NCI-H1930 (cell line): ENCODE data around the gene KRTAP29-1.
A peak's percentile ranks its signal among the peaks of the same experiment; 100 is the strongest.
"Not testable (repeated sequence)": the region's sequence is repeated elsewhere in the genome, so short reads cannot be mapped to it uniquely, and the experiment has no call there.

Experiments
- DNase-seq, 2 experiments: peaks; one replicate each; lab custom pipeline; 2025; lab: John Stamatoyannopoulos, UW

Gene KRTAP29-1

GRCh38 chr17:41301916-41302901, at the start of gene KRTAP29-1:
Gene KRTAP29-1, minus strand, starts transcription at chr17:41302851. Its CDS starts 0 bp downstream, at chr17:41302851.
- DNase-seq = no peak

DNA sequence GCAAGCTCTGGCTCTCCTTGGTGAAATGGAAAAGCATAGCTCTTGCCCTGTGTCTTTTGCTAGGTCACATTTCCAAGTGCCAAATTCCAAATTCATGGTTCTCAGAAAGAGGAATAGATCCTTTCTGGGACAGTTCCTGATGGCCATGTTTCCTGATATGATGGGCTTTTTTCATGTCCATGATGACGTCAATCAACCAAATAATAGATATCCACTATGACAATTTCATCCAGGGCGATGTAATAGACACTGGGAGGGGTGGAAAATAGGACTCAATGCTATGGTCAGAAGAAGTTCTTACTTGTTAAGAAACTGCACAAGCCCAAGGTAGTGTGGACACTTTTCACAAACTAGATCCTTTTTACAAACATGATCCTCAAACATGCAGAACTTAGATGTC, 48.5 kb upstream of the KRTAP29-1 start:
- DNase-seq = no peak

GRCh38 chr17:41350381-41350878, 47.8 kb upstream of the KRTAP29-1 start, which contains the start of gene KRT33A:
Gene KRT33A, minus strand, starts transcription at chr17:41350828. Its CDS starts 61 bp downstream, at chr17:41350767.
- DNase-seq = not testable (repeated sequence)

DNA sequence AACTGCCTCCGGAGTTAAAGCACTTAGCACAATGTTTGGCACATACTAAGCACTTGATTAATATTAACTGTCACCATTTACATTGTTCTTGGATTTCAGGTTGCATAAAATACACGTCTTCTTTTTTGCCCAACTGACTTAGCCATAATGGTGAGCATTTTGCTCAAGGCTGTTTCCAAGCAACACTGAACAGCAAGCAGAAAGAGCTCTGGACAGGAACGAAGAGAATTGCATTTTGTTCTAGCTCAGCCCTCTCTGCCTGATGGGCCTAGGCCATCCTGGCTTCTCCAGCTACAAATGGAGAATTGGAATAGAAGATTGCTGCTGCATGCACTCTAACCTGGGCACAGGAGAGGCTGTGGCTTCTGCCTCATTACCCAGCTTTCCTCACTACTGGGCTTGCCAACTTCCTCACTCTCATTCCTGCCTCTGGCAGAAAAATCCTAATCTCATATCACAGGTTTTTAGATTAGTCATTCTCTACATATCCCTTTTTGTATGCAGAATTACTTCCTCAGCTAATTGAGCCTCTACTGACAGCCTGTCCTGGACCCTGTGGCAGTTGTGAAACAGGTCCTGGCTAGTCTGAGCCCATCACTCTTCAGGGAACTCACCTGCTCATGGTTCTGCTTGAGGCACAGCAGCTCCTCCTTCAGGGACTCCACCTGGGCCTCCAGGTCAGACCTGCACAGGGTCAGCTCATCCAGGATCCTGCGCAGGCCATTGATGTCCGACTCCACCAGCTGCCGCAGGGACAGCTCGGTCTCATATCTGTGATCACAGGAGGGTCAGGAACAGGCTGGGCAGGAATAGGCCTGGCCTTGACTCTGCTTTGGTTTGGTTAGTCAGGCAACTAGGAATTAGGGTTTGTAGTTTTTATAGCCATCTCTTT, 45.5 kb upstream of the KRTAP29-1 start:
- no peak for DNase-seq

GRCh38 chr17:41346421-41346820, 43.8 kb upstream of the KRTAP29-1 start:
- DNase-seq = not testable (repeated sequence)

DNA sequence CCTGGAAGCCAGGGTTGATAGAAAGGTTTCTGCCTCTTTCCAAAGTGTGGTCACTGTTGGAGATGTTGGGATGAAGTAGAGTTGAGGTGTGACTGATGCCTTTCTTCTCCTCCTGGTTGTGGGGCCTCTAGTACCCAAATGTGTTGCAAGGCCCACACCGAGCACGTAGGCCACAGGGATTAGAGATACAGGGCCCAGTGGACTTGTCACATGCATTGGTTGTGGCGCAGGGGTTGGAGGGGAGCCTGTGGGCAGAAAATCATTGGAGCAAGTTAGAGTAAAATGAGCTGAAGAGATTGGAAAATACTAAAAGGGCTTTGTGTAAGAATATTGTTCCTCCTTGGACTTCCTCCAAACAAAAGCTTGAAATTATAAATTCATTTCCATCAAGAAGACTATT, 43.3 kb upstream of the KRTAP29-1 start:
- DNase-seq = no peak

DNA sequence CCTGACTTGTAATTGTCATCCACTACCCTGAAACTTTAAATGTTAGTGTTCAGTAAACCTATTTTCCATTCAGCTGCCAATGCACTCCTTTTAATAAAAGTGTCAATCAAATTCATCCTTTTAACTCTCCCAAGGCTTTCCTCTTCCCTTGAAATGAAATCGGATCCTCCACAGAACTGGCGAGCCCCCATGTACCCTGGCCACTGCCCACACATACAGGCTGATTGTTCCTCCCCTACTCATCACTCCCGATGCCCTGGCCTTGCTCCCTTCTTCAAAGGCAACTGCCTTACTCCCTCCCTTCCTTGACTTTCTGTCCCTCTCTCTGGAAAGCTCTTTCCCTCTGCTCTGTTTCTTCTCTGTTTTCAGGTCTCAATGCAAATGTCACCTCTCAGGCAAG, 40.4 kb upstream of the KRTAP29-1 start:
- DNase-seq = no peak

DNA sequence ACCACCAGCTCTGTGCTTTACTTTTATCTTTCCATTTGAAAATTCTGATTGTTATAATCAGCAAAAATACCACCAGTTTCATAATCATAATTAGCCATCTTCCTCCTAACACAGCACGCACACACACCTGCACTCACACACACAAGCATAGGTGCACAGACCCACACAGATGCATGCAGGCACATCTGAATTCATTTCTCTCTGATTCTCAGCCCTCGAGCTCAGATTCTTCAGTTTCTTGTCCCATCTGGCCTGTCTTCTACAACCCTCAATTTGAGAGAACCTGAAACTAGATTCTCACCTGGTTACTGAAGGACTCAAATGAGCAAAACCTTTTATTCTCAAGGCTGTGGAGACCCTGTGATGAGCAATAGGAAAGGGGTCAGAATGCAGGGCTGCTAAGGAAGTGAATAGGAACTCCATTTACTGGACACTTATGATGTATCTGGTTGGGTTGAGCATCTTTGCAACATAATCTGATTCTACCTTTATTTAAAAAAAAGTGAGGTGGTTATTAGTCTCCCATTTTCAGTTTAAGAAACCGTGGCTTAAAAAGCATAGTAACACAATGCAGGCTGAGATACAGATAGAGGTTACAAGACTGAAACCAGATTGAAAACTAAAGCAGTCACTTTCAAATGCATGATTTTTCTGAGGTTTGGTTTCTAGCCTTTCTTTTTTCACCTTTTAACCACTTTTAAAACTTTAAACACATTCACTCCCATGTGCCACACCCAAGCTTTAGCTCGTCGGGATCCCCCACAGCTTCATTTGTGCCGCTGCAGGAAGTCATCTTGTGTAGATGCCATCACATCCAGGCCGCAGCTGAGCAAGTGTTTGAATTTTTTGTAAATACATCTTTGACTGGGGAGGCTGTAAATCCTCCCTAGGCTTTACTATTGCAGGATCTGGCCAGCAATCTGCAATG, 38.5 kb upstream of the KRTAP29-1 start:
- DNase-seq = no peak

DNA sequence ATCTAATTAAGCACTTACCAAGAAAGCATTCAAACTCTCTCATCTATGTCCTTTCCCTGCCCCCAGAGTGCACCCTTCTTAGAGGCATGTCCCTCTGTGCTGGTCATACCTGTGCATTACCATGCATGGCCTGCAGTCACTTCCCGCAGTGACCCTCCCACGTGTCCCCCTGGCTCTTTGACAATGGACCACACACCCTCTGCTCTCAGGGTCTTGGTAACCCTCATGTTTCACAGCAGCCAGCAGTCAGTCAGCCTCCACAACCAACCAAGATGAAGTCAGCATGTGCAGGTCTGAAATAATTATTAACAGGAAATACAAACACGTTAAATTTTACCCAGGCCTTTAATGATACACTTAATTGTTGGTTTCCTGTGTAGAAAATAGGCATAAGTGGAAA, 37.8 kb upstream of the KRTAP29-1 start:
- no peak for DNase-seq

DNA sequence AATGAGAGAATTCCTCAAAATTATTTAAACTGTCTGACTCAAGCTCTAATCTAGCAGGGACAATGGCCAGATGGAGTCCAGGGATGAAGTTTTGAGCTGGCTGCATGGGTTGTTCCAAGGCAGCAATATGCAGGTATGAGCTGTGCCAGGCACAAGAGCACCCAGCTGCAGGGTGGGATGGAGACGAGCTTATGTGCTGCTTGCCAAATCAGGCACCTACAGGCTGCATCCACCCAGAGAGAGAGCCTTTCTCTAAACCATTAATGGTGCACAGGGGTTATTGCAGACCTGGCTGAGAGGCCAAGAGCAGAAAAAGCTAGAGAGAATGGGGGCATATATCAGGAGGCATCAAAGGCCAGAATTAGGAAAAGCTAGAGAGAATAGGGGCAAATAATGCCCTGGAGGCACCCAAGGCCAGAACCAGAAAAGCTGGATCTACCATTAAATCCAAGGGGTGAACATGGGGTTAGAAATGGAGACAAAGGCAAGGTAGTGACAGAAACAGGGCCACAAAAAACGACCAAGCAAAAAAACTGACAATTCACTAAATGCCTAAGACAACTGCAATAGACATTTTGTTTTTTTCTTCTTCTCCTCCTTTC, 37.0 kb upstream of the KRTAP29-1 start:
- DNase-seq = no peak

DNA sequence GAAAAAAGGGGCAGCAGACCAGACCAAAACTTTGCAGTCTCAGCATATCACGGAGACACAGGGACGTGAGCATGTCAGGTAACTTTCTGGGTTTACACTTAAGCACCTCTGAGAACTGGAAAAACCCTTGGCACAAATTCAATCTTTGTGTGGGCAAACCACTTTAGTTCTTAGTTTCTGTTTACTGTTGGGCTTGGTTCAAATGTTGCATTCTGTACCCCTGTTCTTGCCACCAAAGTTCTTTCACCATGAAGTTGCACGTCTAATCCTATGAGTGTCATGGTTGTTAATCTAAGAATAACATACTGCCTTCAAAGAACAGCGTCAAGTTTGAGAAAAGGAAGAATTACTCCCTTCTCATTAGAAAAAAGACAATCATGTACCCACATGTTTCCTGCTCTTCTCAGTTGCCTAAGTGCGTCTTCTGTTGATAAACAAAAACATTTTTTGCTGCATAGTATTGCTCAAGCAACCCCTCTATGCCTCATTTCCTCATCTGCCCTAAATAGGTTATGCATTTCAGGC, 36.4 kb upstream of the KRTAP29-1 start:
- no peak for DNase-seq

DNA sequence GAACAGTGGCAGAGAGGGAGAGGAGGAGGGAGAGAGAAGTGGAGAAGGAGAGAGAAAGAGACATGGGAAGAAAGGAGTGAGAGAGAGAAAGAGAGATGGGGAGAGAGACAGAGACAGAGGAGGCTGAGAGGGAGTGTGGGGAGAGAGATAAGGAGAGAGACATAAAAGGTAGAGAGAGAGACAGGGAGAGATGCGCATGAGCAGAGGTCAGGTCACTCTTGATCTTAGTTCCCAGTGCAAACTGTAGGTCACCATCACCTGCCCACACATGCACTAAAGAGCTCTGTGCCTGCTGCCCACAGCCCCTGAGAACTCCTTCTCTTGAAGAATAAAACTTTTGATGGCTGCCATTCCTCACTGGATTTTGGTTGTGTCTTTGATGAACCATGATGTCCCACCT, 33.1 kb upstream of the KRTAP29-1 start:
- DNase-seq = no peak

DNA sequence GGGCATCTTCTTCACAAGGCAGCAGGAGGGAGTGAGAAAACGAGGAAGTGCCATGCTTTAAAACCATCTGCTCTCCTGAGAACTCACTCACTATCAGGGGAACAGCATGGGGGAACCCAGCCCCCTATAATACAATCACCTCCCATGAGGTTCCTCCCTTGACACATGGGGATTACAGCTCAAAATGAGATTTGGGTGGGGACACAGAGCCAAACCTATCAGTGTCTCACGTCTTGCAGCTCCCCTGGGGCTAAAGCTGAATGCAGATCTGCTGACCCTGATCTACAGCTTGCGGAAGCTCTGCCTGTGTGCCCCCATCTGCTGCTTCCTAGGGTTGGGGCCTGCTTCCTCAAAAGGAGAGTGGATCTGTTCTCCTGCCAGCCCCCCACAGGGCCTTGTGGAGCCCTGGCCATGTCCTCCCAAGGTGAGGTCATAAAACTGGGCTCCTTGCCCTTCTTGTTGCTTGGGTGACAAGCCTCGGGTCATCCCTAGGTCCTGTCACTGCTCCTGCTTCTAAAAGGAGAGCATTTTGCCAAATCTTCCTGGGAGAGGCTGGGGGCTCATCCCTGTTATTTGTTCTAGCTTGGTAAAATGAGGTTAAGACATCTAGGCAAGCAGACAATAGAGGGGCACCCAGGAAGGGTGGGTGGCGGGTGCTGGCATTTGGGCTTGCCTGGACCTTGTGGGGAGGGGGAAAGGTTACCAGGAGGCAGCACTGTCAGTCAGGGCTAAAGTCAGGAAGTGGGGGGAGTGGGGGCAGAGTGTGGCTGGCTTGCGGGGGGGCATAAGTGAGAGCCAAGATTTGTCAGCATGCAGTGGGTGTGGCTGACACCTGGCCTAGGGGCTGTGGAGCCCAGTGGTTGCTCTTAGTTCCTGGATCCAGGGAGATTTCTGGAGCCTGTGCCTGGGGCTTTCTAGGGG, 32.0 kb upstream of the KRTAP29-1 start:
- no peak for DNase-seq

GRCh38 chr17:41333836-41334235, 31.2 kb upstream of the KRTAP29-1 start:
- DNase-seq = no peak

DNA sequence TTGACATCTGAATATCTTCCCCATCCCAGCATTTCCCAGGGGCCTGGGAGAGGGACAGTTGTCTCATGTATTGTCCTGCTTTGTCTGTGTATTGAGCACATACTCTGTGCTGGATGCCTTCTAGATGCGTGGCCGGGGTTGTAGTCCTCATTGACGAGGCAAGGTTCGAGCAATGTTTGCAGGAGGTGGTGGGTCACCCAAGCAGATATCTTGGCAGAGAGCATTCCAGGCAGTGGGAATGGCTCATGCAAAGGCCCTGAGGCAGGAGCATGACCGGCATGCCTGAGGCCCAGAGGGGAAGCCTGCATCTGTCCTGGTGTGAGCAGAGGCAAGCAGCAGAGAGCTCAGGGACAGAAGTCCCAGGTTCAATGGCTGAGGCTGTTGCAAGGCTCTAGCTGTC, 30.4 kb upstream of the KRTAP29-1 start:
- DNase-seq = no peak

- DNase-seq = no peak
Observed at GRCh38 chr17:41332239-41332638, 29.6 kb upstream of the KRTAP29-1 start.

GRCh38 chr17:41331606-41332005, 29.0 kb upstream of the KRTAP29-1 start:
- DNase-seq = no peak

DNA sequence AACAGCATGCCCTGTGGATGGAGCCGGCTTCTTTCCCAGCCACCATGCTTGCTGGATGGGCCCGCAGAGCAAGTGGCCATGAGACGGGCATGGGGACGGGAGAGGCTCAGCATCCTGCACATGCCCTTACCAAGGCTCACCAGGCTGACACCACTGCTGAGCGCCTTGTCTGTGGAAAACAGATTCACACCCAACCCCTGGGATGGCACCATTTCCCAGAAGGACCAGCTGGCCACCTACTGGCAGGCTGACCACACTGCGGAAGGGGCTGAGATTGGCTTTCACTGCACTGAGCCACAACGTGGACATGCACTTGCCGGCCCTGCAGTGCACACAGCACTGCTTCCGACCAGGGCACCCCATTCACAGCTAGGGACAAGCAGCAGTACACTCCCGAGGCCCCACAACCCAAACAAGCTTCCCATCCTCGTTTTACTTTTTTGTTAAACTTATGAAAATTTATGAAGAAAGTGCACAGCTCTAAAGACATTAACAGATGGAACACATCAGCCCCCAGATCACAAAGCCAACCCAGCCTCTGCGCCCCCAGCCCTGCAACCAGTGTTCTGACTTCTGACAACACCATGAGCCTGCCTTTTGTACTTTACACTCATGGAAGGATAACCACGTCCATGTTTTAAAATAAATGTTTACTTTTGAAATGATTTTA, 26.8 kb upstream of the KRTAP29-1 start:
- peak in 1 of 2 experiments; percentile 26 for DNase-seq

DNA sequence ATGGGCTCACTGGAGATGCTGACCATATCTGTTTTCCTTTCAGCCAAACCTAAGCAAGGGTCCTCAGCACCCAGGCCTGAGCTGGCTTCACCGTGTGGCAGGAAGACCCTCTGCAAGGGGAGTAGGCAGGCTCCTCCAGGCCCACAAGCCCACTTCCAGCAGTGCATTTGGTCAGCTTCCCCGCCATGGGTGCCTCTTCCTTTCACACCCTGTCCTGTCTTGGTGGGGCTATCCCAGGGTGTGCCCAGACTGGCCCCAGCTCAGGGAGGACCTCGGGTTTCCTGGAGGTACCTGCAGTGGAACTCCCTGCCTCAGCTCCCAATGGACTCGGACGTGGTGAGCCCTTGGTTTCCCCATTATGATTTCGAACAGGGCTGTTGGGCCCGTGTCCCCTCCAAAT, 25.6 kb upstream of the KRTAP29-1 start:
- no peak for DNase-seq
